BJ (cell line): ENCODE results near the gene ZNF385B. TPM values are rescaled to one million over a fixed set of nuclear protein-coding genes. Genes with fewer than 3 reads are reported as not detected.

Experiments used
- CTCF ChIA-PET: fragments of 350-600 bp; formaldehyde crosslinking; extraction: SDS; loops from one replicate; lab custom pipeline; 2021; ENCODE audit warnings: antibody characterized with exemption, inconsistent platforms; lab: Yijun Ruan, JAX
- POLR2A ChIA-PET: fragments of 300-600 bp; sonication (Branson Sonifier 250); formaldehyde crosslinking; extraction: SDS; loops from one replicate; lab custom pipeline; 2021; ENCODE audit warnings: antibody characterized with exemption; lab: Charles Lee
- DNase-seq: peaks from one replicate; pipeline ENCODE4 v3.0.0-alpha.2; 2011; ENCODE audit warnings: low read depth
- H3K27me3 ChIP-seq: 2 replicates; pipeline ENCODE4 v1.6.0; 2011; ENCODE audit warnings: low read length; ENCODE audit not compliant: control insufficient read depth, insufficient read depth
- H3K36me3 ChIP-seq: 2 replicates; pipeline ENCODE4 v1.5.1; 2011; ENCODE audit warnings: low read length; ENCODE audit not compliant: control insufficient read depth, insufficient read depth
- H3K4me3 ChIP-seq: 2 replicates; pipeline ENCODE4 v1.5.1; 2011; ENCODE audit warnings: low read depth, mild to moderate bottlenecking, control low read depth, low read length
- CTCF ChIP-seq: IDR thresholded peaks from 2 replicates; pipeline ENCODE4 v1.5.1; 2011; ENCODE audit warnings: low read depth, mild to moderate bottlenecking, control low read depth, inconsistent platforms, low read length, moderate library complexity; ENCODE audit not compliant: insufficient read depth
- polyA plus RNA-seq: library from polyadenylated mRNA; depleted of rRNA; stranded (reverse); fragments of >200 nt; gene quantifications from 2 replicates; pipeline ENCODE4 v1.2.3, GENCODE V29; 2011

The ZNF385B gene
- polyA plus RNA-seq, 1 experiment, result 0.22 TPM

DNA sequence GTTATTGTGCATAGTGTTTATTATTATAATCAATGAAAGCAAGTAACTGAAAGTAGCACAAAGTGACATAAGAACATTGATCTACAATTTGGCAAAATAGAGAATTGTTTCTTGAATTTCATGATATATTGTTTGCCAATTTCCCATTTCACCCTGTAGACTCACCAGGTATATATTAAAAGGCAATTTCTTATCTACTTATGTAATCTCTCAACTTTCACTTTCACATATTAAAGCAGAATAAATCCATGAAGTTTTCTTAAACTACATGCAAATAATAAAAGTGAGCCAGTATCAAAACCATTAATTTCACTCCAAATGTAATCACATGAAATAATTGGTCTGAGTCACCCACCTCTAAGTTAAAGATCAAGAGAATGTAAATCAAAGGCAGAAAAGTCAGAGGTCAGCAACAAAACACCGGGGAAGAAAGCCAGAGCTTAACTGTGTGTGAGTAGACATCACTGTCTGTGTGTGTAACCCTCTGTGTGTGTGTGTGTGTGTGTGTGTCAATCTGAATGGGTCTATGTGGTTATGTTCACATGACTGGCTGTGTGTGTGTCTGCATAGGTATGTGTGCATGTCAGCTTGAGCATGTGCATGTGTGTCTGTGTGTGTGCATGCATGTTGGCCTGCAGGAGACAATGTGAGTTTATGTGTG lies 44.1 kb downstream of the ZNF385B start:
- POLR2A ChIA-PET, result no interaction called here
- CTCF ChIA-PET, result no interaction called here
- Histone ChIP-seq H3K36me3 (no peaks in the 10 kb centered on the region), H3K27me3 (no peaks in the 10 kb centered on the region), H3K4me3 (no peak overlapping the region)
- DNase-seq, result no peak
- TF ChIP-seq CTCF, result no peak

DNA sequence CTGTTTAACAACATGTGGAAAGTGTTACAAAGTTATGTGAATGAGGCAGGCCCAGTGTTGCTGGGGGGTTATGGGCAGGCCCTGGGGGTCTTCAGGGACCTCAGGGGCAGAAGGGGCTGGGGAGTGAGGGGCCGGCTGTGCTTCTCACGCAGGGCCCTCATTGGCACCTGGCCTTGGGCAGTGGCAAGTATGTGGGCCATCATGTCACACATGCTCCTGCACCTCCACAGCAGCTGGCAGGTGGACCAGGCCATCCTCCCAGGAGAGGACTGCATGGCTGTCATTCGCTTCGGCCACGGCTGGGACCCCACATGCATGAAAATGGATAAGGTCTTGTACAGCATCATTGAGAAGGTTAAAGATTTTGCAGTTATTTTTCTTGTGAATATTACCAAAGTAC lies 47.4 kb downstream of the ZNF385B start:
- DNase-seq, result no peak
- TF ChIP-seq CTCF, result no peak
- CTCF ChIA-PET, result no interaction called here
- no peaks in the 10 kb centered on the region for H3K27me3 ChIP-seq
- POLR2A ChIA-PET, result no interaction called here
- no peaks in the 10 kb centered on the region for H3K36me3 ChIP-seq
- no peak overlapping the region for H3K4me3 ChIP-seq

- no peaks in the 10 kb centered on the region for H3K36me3 ChIP-seq
- H3K4me3 ChIP-seq, result no peak overlapping the region
- H3K27me3 ChIP-seq, result no peaks in the 10 kb centered on the region
- CTCF ChIA-PET, result no interaction called here
- no peak for DNase-seq
- POLR2A ChIA-PET, result no interaction called here
- no peak for TF ChIP-seq CTCF
Measured at GRCh38 chr2:179812501-179812900, 48.9 kb downstream of the ZNF385B start.

DNA sequence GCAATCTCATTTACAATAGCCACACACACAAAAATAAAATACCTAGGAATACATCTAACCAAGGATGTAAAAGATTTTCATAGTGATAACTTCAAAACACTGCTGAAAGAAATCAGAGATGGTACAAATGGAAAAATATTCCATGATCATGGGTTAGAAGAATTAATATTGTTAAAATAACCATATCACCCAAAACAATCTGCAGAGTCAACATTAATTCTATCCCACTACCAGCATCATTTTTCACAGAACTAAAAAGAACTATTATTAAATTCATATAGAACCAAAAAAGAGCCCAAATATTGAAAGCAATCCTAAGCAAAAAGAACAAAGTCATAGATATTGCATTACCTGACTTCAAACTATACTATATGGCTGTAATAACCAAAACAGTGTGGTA lies 50.4 kb downstream of the ZNF385B start:
- POLR2A ChIA-PET, result no interaction called here
- Histone ChIP-seq H3K4me3 (no peak overlapping the region), H3K36me3 (no peaks in the 10 kb centered on the region), H3K27me3 (no peaks in the 10 kb centered on the region)
- CTCF ChIA-PET, result no interaction called here
- DNase-seq, result no peak
- no peak for TF ChIP-seq CTCF

DNA sequence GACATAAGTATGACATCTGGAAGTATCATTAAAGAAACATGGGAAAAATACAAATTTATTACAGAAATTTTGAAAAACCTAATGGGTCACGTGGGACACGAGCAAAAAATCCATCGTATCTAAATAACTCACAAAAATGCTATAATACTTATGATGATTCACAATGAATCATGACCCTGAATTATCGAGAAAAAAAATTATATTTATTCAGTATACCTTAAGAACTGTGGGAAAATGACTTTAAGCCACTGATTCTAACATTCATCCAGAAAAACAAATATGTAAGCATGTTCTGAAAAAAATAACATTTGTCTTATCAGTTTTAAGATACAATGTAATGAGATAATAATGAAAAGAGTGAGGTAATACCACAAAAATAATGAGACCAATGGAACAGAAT lies 51.8 kb downstream of the ZNF385B start:
- Histone ChIP-seq H3K27me3 (no peaks in the 10 kb centered on the region), H3K4me3 (no peak overlapping the region), H3K36me3 (no peaks in the 10 kb centered on the region)
- ChIA-PET CTCF (no interaction called here), POLR2A (no interaction called here)
- no peak for TF ChIP-seq CTCF
- DNase-seq, result no peak
